Gastroesophageal sphincter (tissue), 3 donors: ENCODE measurements around the gene CCR8.

Experiments
- POLR2A ChIP-seq, 2 donors: fragments of 450-650 bp; IDR thresholded peaks; one replicate each; pipeline ENCODE4 v1.6.1; 2017; ENCODE audit warnings: antibody characterized with exemption in 2 of 2, mild to moderate bottlenecking in 2 of 2, moderate library complexity in 1 of 2
- POLR2AphosphoS5 ChIP-seq: sonication (generic); formaldehyde crosslinking; IDR thresholded peaks from one replicate; pipeline ENCODE4 v1.6.1; 2017; ENCODE audit warnings: antibody characterized with exemption
- TF ChIP-seq, protein P1 (sequence below), 4 experiments: fragments of 200-600 bp in 2 of 4; fragments of 450-650 bp in 2 of 4; sonication (generic) in 1 of 4; IDR thresholded peaks; one replicate each; pipeline ENCODE4 v1.5.1; 2017 to 2019; ENCODE audit warnings: antibody characterized with exemption in 4 of 4, mild to moderate bottlenecking in 2 of 4, moderate library complexity in 2 of 4

DNA sequence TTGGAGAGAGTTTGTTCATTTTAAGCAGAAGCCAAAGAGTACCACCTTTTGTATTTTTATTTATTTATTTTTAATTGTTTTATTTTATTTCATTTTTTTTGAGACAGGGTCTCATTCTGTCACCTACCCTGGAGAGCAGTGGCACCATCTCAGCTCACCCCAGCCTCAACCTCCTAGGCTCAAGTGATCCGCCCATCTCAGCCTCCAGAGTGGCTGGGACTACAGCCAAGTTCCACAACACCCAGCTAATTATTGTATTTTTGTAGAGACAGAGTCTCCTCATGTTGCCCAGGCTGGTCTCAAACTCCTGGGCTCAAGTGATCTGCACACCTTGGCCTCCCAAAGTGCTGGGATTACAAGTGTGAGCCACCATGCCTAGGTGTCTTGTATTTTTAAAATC, 9.6 kb downstream of the CCR8 start:
- TF ChIP-seq, protein P1, sequence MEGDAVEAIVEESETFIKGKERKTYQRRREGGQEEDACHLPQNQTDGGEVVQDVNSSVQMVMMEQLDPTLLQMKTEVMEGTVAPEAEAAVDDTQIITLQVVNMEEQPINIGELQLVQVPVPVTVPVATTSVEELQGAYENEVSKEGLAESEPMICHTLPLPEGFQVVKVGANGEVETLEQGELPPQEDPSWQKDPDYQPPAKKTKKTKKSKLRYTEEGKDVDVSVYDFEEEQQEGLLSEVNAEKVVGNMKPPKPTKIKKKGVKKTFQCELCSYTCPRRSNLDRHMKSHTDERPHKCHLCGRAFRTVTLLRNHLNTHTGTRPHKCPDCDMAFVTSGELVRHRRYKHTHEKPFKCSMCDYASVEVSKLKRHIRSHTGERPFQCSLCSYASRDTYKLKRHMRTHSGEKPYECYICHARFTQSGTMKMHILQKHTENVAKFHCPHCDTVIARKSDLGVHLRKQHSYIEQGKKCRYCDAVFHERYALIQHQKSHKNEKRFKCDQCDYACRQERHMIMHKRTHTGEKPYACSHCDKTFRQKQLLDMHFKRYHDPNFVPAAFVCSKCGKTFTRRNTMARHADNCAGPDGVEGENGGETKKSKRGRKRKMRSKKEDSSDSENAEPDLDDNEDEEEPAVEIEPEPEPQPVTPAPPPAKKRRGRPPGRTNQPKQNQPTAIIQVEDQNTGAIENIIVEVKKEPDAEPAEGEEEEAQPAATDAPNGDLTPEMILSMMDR (IDR thresholded peaks at IDR 0.05), result no peak
- TF ChIP-seq POLR2A (IDR thresholded peaks at IDR 0.05), result no peak
- no peak for TF ChIP-seq POLR2AphosphoS5
